Neutrophil (primary cell): ENCODE data around the gene PPP2R2C.

ENCODE experiments used
- H3K27ac ChIP-seq: fragments of 200-600 bp; sonication (generic); 2 replicates; pipeline ENCODE4 v1.5.1; 2016; ENCODE audit warnings: mild to moderate bottlenecking, moderate library complexity
- H3K27me3 ChIP-seq: fragments of 200-600 bp; sonication (generic); 2 replicates; pipeline ENCODE4 v1.6.0; 2016; ENCODE audit warnings: mild to moderate bottlenecking
- H3K36me3 ChIP-seq: fragments of 200-600 bp; sonication (generic); 2 replicates; pipeline ENCODE4 v1.5.1; 2017
- H3K4me1 ChIP-seq, 2 experiments: fragments of 200-600 bp in 1 of 2; sonication (generic) in 1 of 2; 1 replicate in 1 of 2; 2 replicates in 1 of 2; pipeline versions ENCODE4 v1.5.1 to v1.6.1; 2013 to 2016; ENCODE audit warnings: low read depth in 1 of 2, low read length in 1 of 2, mild to moderate bottlenecking in 1 of 2, moderate library complexity in 1 of 2; ENCODE audit not compliant: control insufficient read depth in 1 of 2, insufficient read depth in 1 of 2
- H3K4me3 ChIP-seq, 2 experiments: fragments of 200-600 bp in 1 of 2; sonication (generic) in 1 of 2; 1 replicate in 1 of 2; 2 replicates in 1 of 2; pipeline ENCODE4 v1.5.1; 2013 to 2016; ENCODE audit warnings: low read depth in 1 of 2, low read length in 1 of 2, mild to moderate bottlenecking in 1 of 2, moderate library complexity in 1 of 2
- H3K9me3 ChIP-seq: fragments of 200-600 bp; sonication (generic); 2 replicates; pipeline ENCODE4 v1.5.1; 2016
- CTCF ChIP-seq: fragments of 200-600 bp; sonication (generic); IDR thresholded peaks from 2 replicates; pipeline ENCODE4 v1.5.1; 2016; ENCODE audit warnings: antibody characterized with exemption

Gene PPP2R2C

GRCh38 chr4:6425336-6425735 lies 47.1 kb downstream of the PPP2R2C start:
- H3K9me3 ChIP-seq = no peaks in the 10 kb centered on the region
- H3K27me3 ChIP-seq = peaks cover 2% of the 10 kb centered on the region
- H3K36me3 ChIP-seq = no peaks in the 10 kb centered on the region
- H3K27ac ChIP-seq = no peak overlapping the region
- TF ChIP-seq CTCF = no peak
- no peak overlapping the region for H3K4me3 ChIP-seq
- H3K4me1 ChIP-seq = no peaks in the 10 kb centered on the region

GRCh38 chr4:6424425-6424824 lies 48.0 kb downstream of the PPP2R2C start:
- H3K27ac ChIP-seq = no peak overlapping the region
- TF ChIP-seq CTCF = no peak
- H3K27me3 ChIP-seq = peaks cover 2% of the 10 kb centered on the region
- no peaks in the 10 kb centered on the region for H3K9me3 ChIP-seq
- no peaks in the 10 kb centered on the region for H3K4me1 ChIP-seq
- no peak overlapping the region for H3K4me3 ChIP-seq
- H3K36me3 ChIP-seq = no peaks in the 10 kb centered on the region

GRCh38 chr4:6423575-6423974 lies 48.8 kb downstream of the PPP2R2C start:
- Histone ChIP-seq H3K27me3 (peaks cover 2% of the 10 kb centered on the region), H3K4me1 (no peaks in the 10 kb centered on the region), H3K36me3 (no peaks in the 10 kb centered on the region), H3K4me3 (no peak overlapping the region), H3K27ac (no peak overlapping the region), H3K9me3 (no peaks in the 10 kb centered on the region)
- no peak for TF ChIP-seq CTCF

- no peaks in the 10 kb centered on the region for H3K9me3 ChIP-seq
- H3K4me3 ChIP-seq = no peak overlapping the region
- no peak for TF ChIP-seq CTCF
- no peaks in the 10 kb centered on the region for H3K36me3 ChIP-seq
- H3K27me3 ChIP-seq = peaks cover 9% of the 10 kb centered on the region
- H3K4me1 ChIP-seq = no peaks in the 10 kb centered on the region
- H3K27ac ChIP-seq = no peak overlapping the region
These were observed 49.5 kb downstream of the PPP2R2C start for GRCh38 chr4:6422866-6423265.

GRCh38 chr4:6422105-6422504 lies 50.3 kb downstream of the PPP2R2C start:
- H3K27ac ChIP-seq = no peak overlapping the region
- H3K27me3 ChIP-seq = peaks cover 9% of the 10 kb centered on the region
- TF ChIP-seq CTCF = no peak
- no peak overlapping the region for H3K4me3 ChIP-seq
- H3K4me1 ChIP-seq = no peaks in the 10 kb centered on the region
- H3K36me3 ChIP-seq = no peaks in the 10 kb centered on the region
- no peaks in the 10 kb centered on the region for H3K9me3 ChIP-seq

- Histone ChIP-seq H3K4me1 (no peaks in the 10 kb centered on the region), H3K36me3 (no peaks in the 10 kb centered on the region), H3K27ac (no peak overlapping the region), H3K27me3 (peaks cover 9% of the 10 kb centered on the region), H3K4me3 (no peak overlapping the region), H3K9me3 (no peaks in the 10 kb centered on the region)
- TF ChIP-seq CTCF = no peak
These were observed 51.0 kb downstream of the PPP2R2C start for GRCh38 chr4:6421397-6421796.
